Spleen (tissue), 7 donors: Measurements from ENCODE around the gene OR1I1.

Experiments used
- CTCF ChIP-seq, 11 experiments: fragments of 200-600 bp in 7 of 11; fragments of 450-650 bp in 4 of 11; sonication (generic) in 4 of 11; IDR thresholded peaks in 8 of 11; conservative IDR thresholded peaks in 3 of 11; 1 replicate in 7 of 11; 2 replicates in 4 of 11; pipeline versions ENCODE4 v1.4.0 to v1.8.0; 2016 to 2021; ENCODE audit warnings: antibody characterized with exemption in 11 of 11, inconsistent platforms in 4 of 11, mild to moderate bottlenecking in 1 of 11
- POLR2AphosphoS5 ChIP-seq, 3 donors: sonication (generic); formaldehyde crosslinking; IDR thresholded peaks; one replicate each; pipeline ENCODE4 v1.5.1; 2017; ENCODE audit warnings: antibody characterized with exemption in 3 of 3
- donor health status: DM: no; HTN: no; CAD: no; lungs with moderate emphysema.
- donor health status: DM: no; HTN: no; CAD: no.
- donor health status: DM: no; HTN: no; CAD: no.

GRCh38 chr19:15047680-15048079, 34.3 kb upstream of the OR1I1 start:
- TF ChIP-seq CTCF (IDR thresholded peaks at IDR 0.05 in 8 of 11, conservative IDR thresholded peaks at IDR 0.05 in 3 of 11) (no peak), POLR2AphosphoS5 (IDR thresholded peaks at IDR 0.05) (no peak)
